Transverse colon (tissue), 3 donors: ENCODE results near the gene KCNG4.

Experiments used
- CTCF ChIP-seq, 5 experiments: fragments of 200-600 bp in 3 of 5; fragments of 450-650 bp in 2 of 5; sonication (generic) in 3 of 5; IDR thresholded peaks; 1 replicate in 2 of 5; 2 replicates in 3 of 5; pipeline ENCODE4 v1.5.1; 2016 to 2017; ENCODE audit warnings: antibody characterized with exemption in 5 of 5, inconsistent platforms in 3 of 5, mild to moderate bottlenecking in 2 of 5, moderate library complexity in 1 of 5
- EP300 ChIP-seq: sonication (generic); formaldehyde crosslinking; IDR thresholded peaks from one replicate; pipeline ENCODE4 v1.6.1; 2017; ENCODE audit warnings: antibody characterized with exemption, low read depth

DNA sequence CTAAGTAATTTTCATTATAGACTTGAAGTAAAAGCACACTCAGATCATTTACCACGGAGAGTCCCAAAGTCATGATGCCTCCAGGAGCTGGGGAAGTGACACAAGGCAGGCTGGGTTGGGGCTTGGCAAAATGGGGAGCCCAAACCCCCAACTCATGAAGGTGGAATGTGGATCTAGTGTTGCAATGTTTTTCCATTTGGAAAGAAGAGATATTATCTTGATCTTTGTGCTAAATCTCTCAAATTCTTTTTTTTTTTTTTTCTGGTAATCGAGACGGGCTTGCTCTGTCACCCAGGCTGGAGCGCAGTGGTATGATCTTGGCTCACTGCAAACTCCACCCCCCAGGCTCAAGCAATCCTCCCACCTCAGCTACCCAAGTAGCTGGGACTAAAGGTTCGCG is 7.5 kb upstream of the KCNG4 start:
- TF ChIP-seq EP300 (no peak), CTCF (IDR thresholded peaks at IDR 0.05) (no peak)
